ENCODE data around the gene MYO5A. TPM values are rescaled to one million over a fixed set of nuclear protein-coding genes. Genes with fewer than 3 reads are reported as not detected.

The MYO5A gene
- total and polyA plus RNA-seq, 10 of the 15 experiments (the other 5 are each of a cell fraction or from before 2014, with no cell fraction given) = 4.2 to 42.9 (median 31.1) TPM

DNA sequence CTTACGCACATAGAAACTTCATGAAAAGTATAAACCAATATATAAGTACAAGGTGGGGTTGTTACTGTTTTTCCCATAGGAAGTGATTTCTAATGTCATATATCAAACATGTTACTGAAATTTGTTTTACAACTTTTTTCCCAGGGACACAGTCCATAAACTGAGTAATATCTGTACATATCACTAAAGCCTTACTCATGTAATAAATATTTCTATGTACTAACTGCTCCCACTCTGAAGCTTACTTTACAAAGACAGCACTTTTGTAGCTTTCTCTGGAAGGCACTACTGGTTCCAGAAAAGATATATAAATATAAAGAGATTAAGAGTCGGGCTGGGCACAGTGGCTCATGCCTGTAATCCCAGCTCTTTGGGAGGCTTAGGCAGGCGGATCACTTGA lies 91.7 kb downstream of the MYO5A start:
- POLR2A ChIA-PET = no interaction called here
- 95% methylated on average over 3 of the region's 3 CpGs for WGBS (ENCODE audit: insufficient coverage, insufficient replicate concordance, low lambda C conversion rate, missing lambda C conversion rate)
- RAD21 ChIA-PET (ENCODE audit: unreplicated experiment) = interaction anchor here (0.6 kb wide), 1 partner anchor 35 kb away, joined by 3 read pairs; no protein-coding TSS in a partner anchor
- Histone ChIP-seq H4K20me1 (ENCODE audit: control insufficient read depth, insufficient read depth) (no peaks in the 10 kb centered on the region), H3K4me3 (no peak overlapping the region), H2AFZ (ENCODE audit: control insufficient read depth, low read depth, low read length) (no peak overlapping the region), H3K4me2 (ENCODE audit: control insufficient read depth, insufficient read depth) (no peak overlapping the region), H3K9ac (ENCODE audit: control insufficient read depth, insufficient read depth, low read length) (no peak overlapping the region), H3K4me1 (ENCODE audit: control insufficient read depth, insufficient read depth, low read length) (peaks cover 12% of the 10 kb centered on the region), H3K27ac (ENCODE audit: control insufficient read depth, insufficient read depth) (no peak overlapping the region), H3K36me3 (ENCODE audit: control insufficient read depth in 2 of 2, insufficient read depth in 2 of 2, low read length in 1 of 2) (no peaks in the 10 kb centered on the region; a peak in 1 of 4 replicates), H3K9me3 (replicated peaks; ENCODE audit: control insufficient read depth, insufficient read depth, low read length) (no peaks in the 10 kb centered on the region; the same call in 2 of the 3 replicates), H3K79me2 (ENCODE audit: control insufficient read depth, insufficient read depth, low read length) (peaks cover 4% of the 10 kb centered on the region; the same call in 1 of the 2 replicates), H3K27me3 (replicated peaks in 1 of 2; ENCODE audit: control insufficient read depth in 2 of 2, insufficient read depth in 2 of 2, low read length in 1 of 2) (no peaks in the 10 kb centered on the region)
- FAIRE-seq (peak; percentile 31), ATAC-seq (no peak), DNase-seq (ENCODE audit: low read depth, low spot score) (no peak)
- in situ Hi-C loops (cut with MboI) = no loop called here
- intact Hi-C loops (cut with micrococcal nuclease; ENCODE audit: unreplicated experiment) = no loop called here
- no TSS peak for BruUV-seq (replicated peaks)
- TF ChIP-seq BHLHE40 (IDR thresholded peaks at IDR 0.05; ENCODE audit: borderline replicate concordance in 1 of 2, low read depth in 2 of 2, low read length in 1 of 2) (no peak), YY1 (IDR thresholded peaks at IDR 0.05; ENCODE audit: low read depth, low read length) (no peak), TBL1XR1 (IDR thresholded peaks at IDR 0.05; ENCODE audit: low read depth, low read length) (no peak), ZNF24 (IDR thresholded peaks at IDR 0.05) (no peak)
- SMC1A ChIA-PET (ENCODE audit: uncharacterized antibody, unreplicated experiment) = interaction anchor here (0.7 to 2.4 kb wide), 4 partner anchors 9 to 129 kb away, joined by 3 to 8 read pairs (median 5); no protein-coding TSS in a partner anchor
- CTCF ChIA-PET = interaction anchor here (1.2 to 1.8 kb wide), 3 partner anchors 15 to 45 kb away, joined by 3 read pairs; no protein-coding TSS in a partner anchor

DNA sequence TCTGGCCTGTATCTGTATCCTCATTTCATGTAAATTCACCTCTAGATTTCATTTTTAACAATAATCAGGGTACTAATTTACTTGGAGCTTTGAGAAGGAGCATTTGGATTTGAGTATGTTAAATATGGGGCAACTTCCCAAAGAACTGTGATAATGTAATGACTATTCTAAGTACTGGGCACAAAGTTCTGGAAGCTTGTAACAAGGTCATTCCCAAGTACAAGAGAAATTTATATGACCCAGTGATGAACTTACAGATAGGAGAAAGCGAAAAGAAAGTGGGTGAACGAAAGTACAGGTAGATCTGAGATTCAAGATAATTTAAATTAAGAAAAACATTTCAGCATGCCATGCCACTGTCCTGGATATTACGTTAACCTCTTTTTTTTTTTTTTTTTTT lies 93.8 kb downstream of the MYO5A start:
- CTCF ChIA-PET = no interaction called here
- TF ChIP-seq, protein P1, sequence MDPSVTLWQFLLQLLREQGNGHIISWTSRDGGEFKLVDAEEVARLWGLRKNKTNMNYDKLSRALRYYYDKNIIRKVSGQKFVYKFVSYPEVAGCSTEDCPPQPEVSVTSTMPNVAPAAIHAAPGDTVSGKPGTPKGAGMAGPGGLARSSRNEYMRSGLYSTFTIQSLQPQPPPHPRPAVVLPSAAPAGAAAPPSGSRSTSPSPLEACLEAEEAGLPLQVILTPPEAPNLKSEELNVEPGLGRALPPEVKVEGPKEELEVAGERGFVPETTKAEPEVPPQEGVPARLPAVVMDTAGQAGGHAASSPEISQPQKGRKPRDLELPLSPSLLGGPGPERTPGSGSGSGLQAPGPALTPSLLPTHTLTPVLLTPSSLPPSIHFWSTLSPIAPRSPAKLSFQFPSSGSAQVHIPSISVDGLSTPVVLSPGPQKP (IDR thresholded peaks at IDR 0.05; ENCODE audit: low read depth, low read length) = no peak
- TF ChIP-seq, protein P2, sequence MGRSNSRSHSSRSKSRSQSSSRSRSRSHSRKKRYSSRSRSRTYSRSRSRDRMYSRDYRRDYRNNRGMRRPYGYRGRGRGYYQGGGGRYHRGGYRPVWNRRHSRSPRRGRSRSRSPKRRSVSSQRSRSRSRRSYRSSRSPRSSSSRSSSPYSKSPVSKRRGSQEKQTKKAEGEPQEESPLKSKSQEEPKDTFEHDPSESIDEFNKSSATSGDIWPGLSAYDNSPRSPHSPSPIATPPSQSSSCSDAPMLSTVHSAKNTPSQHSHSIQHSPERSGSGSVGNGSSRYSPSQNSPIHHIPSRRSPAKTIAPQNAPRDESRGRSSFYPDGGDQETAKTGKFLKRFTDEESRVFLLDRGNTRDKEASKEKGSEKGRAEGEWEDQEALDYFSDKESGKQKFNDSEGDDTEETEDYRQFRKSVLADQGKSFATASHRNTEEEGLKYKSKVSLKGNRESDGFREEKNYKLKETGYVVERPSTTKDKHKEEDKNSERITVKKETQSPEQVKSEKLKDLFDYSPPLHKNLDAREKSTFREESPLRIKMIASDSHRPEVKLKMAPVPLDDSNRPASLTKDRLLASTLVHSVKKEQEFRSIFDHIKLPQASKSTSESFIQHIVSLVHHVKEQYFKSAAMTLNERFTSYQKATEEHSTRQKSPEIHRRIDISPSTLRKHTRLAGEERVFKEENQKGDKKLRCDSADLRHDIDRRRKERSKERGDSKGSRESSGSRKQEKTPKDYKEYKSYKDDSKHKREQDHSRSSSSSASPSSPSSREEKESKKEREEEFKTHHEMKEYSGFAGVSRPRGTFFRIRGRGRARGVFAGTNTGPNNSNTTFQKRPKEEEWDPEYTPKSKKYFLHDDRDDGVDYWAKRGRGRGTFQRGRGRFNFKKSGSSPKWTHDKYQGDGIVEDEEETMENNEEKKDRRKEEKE (IDR thresholded peaks at IDR 0.05) = no peak
- no peak for TF ChIP-seq STAT3 (IDR thresholded peaks at IDR 0.05; ENCODE audit: low read depth, low read length)
- TF ChIP-seq MXI1 (IDR thresholded peaks at IDR 0.05; ENCODE audit: low read depth, low read length) = no peak
- TF ChIP-seq EZH2 (IDR thresholded peaks at IDR 0.05; ENCODE audit: borderline replicate concordance, control insufficient read depth, low read depth, low read length) = no peak
- no peak for TF ChIP-seq IRF4 (IDR thresholded peaks at IDR 0.05; ENCODE audit: low read depth, low read length)
- TF ChIP-seq MEF2A (IDR thresholded peaks at IDR 0.05; ENCODE audit: insufficient read depth, low read depth, low read length) = no peak
- no peak for TF ChIP-seq FOS (IDR thresholded peaks at IDR 0.05; ENCODE audit: borderline replicate concordance, extremely low read depth, insufficient read length)
- no peak for TF ChIP-seq SMAD5 (IDR thresholded peaks at IDR 0.05; ENCODE audit: low read depth)
- no peak overlapping the region for H3K4me3 ChIP-seq
- intact Hi-C loops (cut with micrococcal nuclease; ENCODE audit: unreplicated experiment) (no loop called here), in situ Hi-C loops (cut with MboI) (no loop called here)
- no peak for FAIRE-seq
- SMC1A ChIA-PET (ENCODE audit: uncharacterized antibody, unreplicated experiment) = interaction anchor here (0.7 to 1.9 kb wide), 3 partner anchors 9 to 27 kb away, joined by 3 to 6 read pairs (median 3); no protein-coding TSS in a partner anchor
- no peak overlapping the region for H3K9ac ChIP-seq (ENCODE audit: control insufficient read depth, insufficient read depth, low read length)
- ATAC-seq = no peak
- H2AFZ ChIP-seq (ENCODE audit: control insufficient read depth, low read depth, low read length) = no peak overlapping the region
- WGBS (ENCODE audit: insufficient coverage, insufficient replicate concordance, low lambda C conversion rate, missing lambda C conversion rate) = 95% methylated on average over 3 of the region's 3 CpGs
- BruUV-seq (replicated peaks) = no TSS peak
- RAD21 ChIA-PET (ENCODE audit: unreplicated experiment) = interaction anchor here (0.7 kb wide), 1 partner anchor 162 kb away, joined by 3 read pairs; no protein-coding TSS in a partner anchor
- no peak overlapping the region for H3K27ac ChIP-seq (ENCODE audit: control insufficient read depth, insufficient read depth)
- H3K4me2 ChIP-seq (ENCODE audit: control insufficient read depth, insufficient read depth) = no peak overlapping the region
- H4K20me1 ChIP-seq (ENCODE audit: control insufficient read depth, insufficient read depth) = no peaks in the 10 kb centered on the region
- H3K27me3 ChIP-seq (replicated peaks in 1 of 2; ENCODE audit: control insufficient read depth in 2 of 2, insufficient read depth in 2 of 2, low read length in 1 of 2) = no peaks in the 10 kb centered on the region
- peaks cover 12% of the 10 kb centered on the region for H3K4me1 ChIP-seq (ENCODE audit: control insufficient read depth, insufficient read depth, low read length)
- peaks cover 0 to 1% of the 10 kb centered on the region in 2 experiments; a peak in 1 of 4 replicates for H3K36me3 ChIP-seq (ENCODE audit: control insufficient read depth in 2 of 2, insufficient read depth in 2 of 2, low read length in 1 of 2)
- peaks cover 4% of the 10 kb centered on the region; the same call in 1 of the 2 replicates for H3K79me2 ChIP-seq (ENCODE audit: control insufficient read depth, insufficient read depth, low read length)
- POLR2A ChIA-PET = interaction anchor here (0.5 to 2.6 kb wide), 3 partner anchors 9 to 684 kb away, joined by 3 to 7 read pairs (median 4); no protein-coding TSS in a partner anchor
- no peak for DNase-seq (ENCODE audit: low read depth, low spot score)
- H3K9me3 ChIP-seq (replicated peaks; ENCODE audit: control insufficient read depth, insufficient read depth, low read length) = no peaks in the 10 kb centered on the region; the same call in 2 of the 3 replicates
